DMS153 treated with DMSO at 0.1 percent for 48 hours (cell line): ENCODE results near the gene DUSP22.

Source experiments
- DNase-seq: peaks from one replicate; lab custom pipeline; 2025; ENCODE audit not compliant: unreplicated experiment; lab: John Stamatoyannopoulos, UW

The DUSP22 gene

GRCh38 chr6:336159-337114 is 44.1 kb downstream of the DUSP22 start:
- no peak for DNase-seq

- no peak for DNase-seq
Observed at GRCh38 chr6:337805-338368, 45.6 kb downstream of the DUSP22 start.

GRCh38 chr6:338815-339262 is 46.6 kb downstream of the DUSP22 start:
- DNase-seq: no peak

GRCh38 chr6:339480-339879 is 47.2 kb downstream of the DUSP22 start:
- no peak for DNase-seq

- no peak for DNase-seq
Observed at GRCh38 chr6:340186-340955, 48.1 kb downstream of the DUSP22 start.

- no peak for DNase-seq
Observed at GRCh38 chr6:340991-341827, 48.9 kb downstream of the DUSP22 start.

- no peak for DNase-seq
Observed at GRCh38 chr6:341914-342831, 49.9 kb downstream of the DUSP22 start.

GRCh38 chr6:342832-343179 is 50.5 kb downstream of the DUSP22 start:
- no peak for DNase-seq

GRCh38 chr6:343226-343935 is 51.1 kb downstream of the DUSP22 start:
- no peak for DNase-seq

GRCh38 chr6:343960-344815 is 51.9 kb downstream of the DUSP22 start:
- no peak for DNase-seq

- no peak for DNase-seq
Observed at GRCh38 chr6:344816-345340, 52.6 kb downstream of the DUSP22 start.

GRCh38 chr6:345747-346385 is 53.6 kb downstream of the DUSP22 start:
- DNase-seq: no peak

GRCh38 chr6:346386-347030 is 54.2 kb downstream of the DUSP22 start:
- DNase-seq: no peak

GRCh38 chr6:347232-347631 is 54.9 kb downstream of the DUSP22 start:
- DNase-seq: no peak

GRCh38 chr6:347951-348859 is 55.9 kb downstream of the DUSP22 start:
- DNase-seq: no peak

GRCh38 chr6:348860-349396 is 56.6 kb downstream of the DUSP22 start:
- DNase-seq: no peak
